Erythroblast (primary cell): ENCODE results near the gene RBM4B.

Experiments used
- GATA1 ChIP-seq: IDR thresholded peaks from 2 replicates; pipeline ENCODE4 v1.6.1; 2011; ENCODE audit warnings: low read depth, mild to moderate bottlenecking, control low read depth, low read length, moderate library complexity
- POLR2A ChIP-seq: IDR thresholded peaks from 2 replicates; pipeline ENCODE4 v1.6.1; 2011; ENCODE audit warnings: mild to moderate bottlenecking, low read length

- peak; percentile 59 for TF ChIP-seq POLR2A
- no peak for TF ChIP-seq GATA1
Measured at GRCh38 chr11:66677599-66678375, at the start of gene RBM4B.
